Right atrium auricular region (tissue), 2 donors: Measurements from ENCODE around the gene CPLX3. TPM values are rescaled to one million over a fixed set of nuclear protein-coding genes. Genes with fewer than 3 reads are reported as not detected.
A peak's percentile ranks its signal among the peaks of the same experiment; 100 is the strongest.

Source experiments
- DNase-seq: peaks from one replicate; pipeline ENCODE4 v3.0.0-alpha.2; 2019; ENCODE audit warnings: low spot score
- H3K27ac ChIP-seq, 2 donors: fragments of 200-600 bp; sonication (generic); 1 replicate in 1 of 2; 2 replicates in 1 of 2; pipeline ENCODE4 v1.5.1; 2016 to 2019
- H3K27me3 ChIP-seq, 2 donors: fragments of 200-600 bp; sonication (generic); one replicate each; pipeline versions ENCODE4 v1.5.1 to v1.6.0; 2017 to 2019
- H3K36me3 ChIP-seq: fragments of 200-600 bp; sonication (generic); one replicate; pipeline ENCODE4 v1.5.1; 2016
- H3K4me1 ChIP-seq, 2 donors: fragments of 200-600 bp; sonication (generic); one replicate each; pipeline versions ENCODE4 v1.5.1 to v1.6.0; 2017 to 2019
- H3K4me3 ChIP-seq, 2 donors: fragments of 200-600 bp; sonication (generic); 1 replicate in 1 of 2; 2 replicates in 1 of 2; pipeline ENCODE4 v1.5.1; 2017 to 2019; ENCODE audit warnings: mild to moderate bottlenecking in 1 of 2, moderate library complexity in 1 of 2
- H3K9me3 ChIP-seq, 2 donors: fragments of 200-600 bp; sonication (generic); one replicate each; pipeline ENCODE4 v1.5.1; 2019
- CTCF ChIP-seq, 2 donors: fragments of 200-600 bp; sonication (generic); IDR thresholded peaks; one replicate each; pipeline ENCODE4 v1.5.1; 2019; ENCODE audit warnings: antibody characterized with exemption in 2 of 2
- total RNA-seq, 2 donors: library from RNA; depleted of rRNA; stranded (reverse); fragments of >200 nt; gene quantifications; one replicate each; pipeline ENCODE4 v1.1.0, GENCODE V29; 2016

Gene CPLX3
- total RNA-seq, 2 donors from 2014 or later, result 1.1 to 10.8 TPM

- no peaks in the 10 kb centered on the region for H3K9me3 ChIP-seq
- no peak for DNase-seq
- peaks cover 31% of the 10 kb centered on the region for H3K36me3 ChIP-seq
- H3K27ac ChIP-seq, result no peak overlapping the region
- H3K4me1 ChIP-seq, result peaks cover 0 to 25% of the 10 kb centered on the region in 2 donors
- TF ChIP-seq CTCF (IDR thresholded peaks at IDR 0.05), result no peak
- H3K27me3 ChIP-seq, result no peaks in the 10 kb centered on the region
- no peak overlapping the region for H3K4me3 ChIP-seq
Observed at GRCh38 chr15:74840851-74841775, 14.7 kb downstream of the CPLX3 start.

GRCh38 chr15:74841891-74842373 lies 15.5 kb downstream of the CPLX3 start:
- Histone ChIP-seq H3K4me3 (peak overlapping the region; percentile 80 to 88), H3K27ac (peak overlapping the region; percentile 92 to 93), H3K9me3 (no peaks in the 10 kb centered on the region), H3K36me3 (peaks cover 32% of the 10 kb centered on the region), H3K27me3 (no peaks in the 10 kb centered on the region), H3K4me1 (peaks cover 0 to 25% of the 10 kb centered on the region in 2 donors)
- no peak for DNase-seq
- TF ChIP-seq CTCF (IDR thresholded peaks at IDR 0.05), result no peak

- no peaks in the 10 kb centered on the region for H3K27me3 ChIP-seq
- H3K9me3 ChIP-seq, result no peaks in the 10 kb centered on the region
- peak; percentile 92 for DNase-seq
- H3K27ac ChIP-seq, result peak within 1 kb of the TSS; percentile 92 to 93
- TF ChIP-seq CTCF (IDR thresholded peaks at IDR 0.05), result peak; percentile 76 to 83
- peaks cover 33% of the 10 kb centered on the region for H3K36me3 ChIP-seq
- peaks cover 0 to 28% of the 10 kb centered on the region in 2 donors for H3K4me1 ChIP-seq
- H3K4me3 ChIP-seq, result peak within 1 kb of the TSS; percentile 80 to 88
Observed at GRCh38 chr15:74842581-74843444, 16.4 kb downstream of the CPLX3 start, which contains the start of gene ULK3. Gene ULK3 (minus strand): TSS chr15:74843156. CDS start chr15:74843105, 51 bp downstream.

GRCh38 chr15:74843445-74843828 lies 17.0 kb downstream of the CPLX3 start:
- Histone ChIP-seq H3K4me1 (peaks cover 0 to 29% of the 10 kb centered on the region in 2 donors), H3K27me3 (no peaks in the 10 kb centered on the region), H3K36me3 (peaks cover 39% of the 10 kb centered on the region), H3K27ac (peak overlapping the region; percentile 92 to 93), H3K9me3 (no peaks in the 10 kb centered on the region), H3K4me3 (peak overlapping the region; percentile 80 to 88)
- DNase-seq, result no peak
- peak in 1 of 2 donors; percentile 34 for TF ChIP-seq CTCF (IDR thresholded peaks at IDR 0.05)

- no peaks in the 10 kb centered on the region for H3K9me3 ChIP-seq
- peak overlapping the region in 1 of 2 donors; percentile 80 for H3K4me3 ChIP-seq
- peak overlapping the region; percentile 92 to 93 for H3K27ac ChIP-seq
- H3K4me1 ChIP-seq, result peaks cover 0 to 29% of the 10 kb centered on the region in 2 donors
- no peak for TF ChIP-seq CTCF (IDR thresholded peaks at IDR 0.05)
- H3K27me3 ChIP-seq, result no peaks in the 10 kb centered on the region
- no peak for DNase-seq
- H3K36me3 ChIP-seq, result peaks cover 39% of the 10 kb centered on the region
Observed at GRCh38 chr15:74843891-74844299, 17.5 kb downstream of the CPLX3 start.
